Measurements from ENCODE around the gene VEGFD. TPM values are rescaled to one million over a fixed set of nuclear protein-coding genes. Genes with fewer than 3 reads are reported as not detected.

The VEGFD gene
- total and polyA plus RNA-seq, 2 of the 13 experiments (the other 11 are each of a cell fraction or from before 2014, with no cell fraction given) = 0.11 to 0.35 TPM

DNA sequence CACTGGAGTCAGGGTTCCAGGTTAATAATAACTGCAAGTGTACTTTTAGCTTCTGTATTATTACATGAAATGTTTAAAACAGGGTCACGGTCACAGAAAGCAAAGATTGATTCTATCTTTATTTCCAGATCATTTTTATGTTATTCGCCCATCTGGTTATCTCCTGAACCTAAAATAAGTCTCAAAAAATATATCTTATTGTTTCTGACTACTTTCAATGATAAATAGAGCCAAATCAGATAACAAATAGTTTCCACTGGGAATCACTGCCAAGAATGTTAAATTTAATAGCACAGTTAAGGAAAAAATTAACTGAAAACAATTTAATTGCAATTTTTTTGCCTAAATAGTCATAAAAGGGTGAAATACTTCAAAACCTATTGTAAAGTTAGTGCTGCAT is 17.2 kb upstream of the VEGFD start:
- FAIRE-seq (no peak), DNase-seq (ENCODE audit: low spot score) (no peak), ATAC-seq (no peak)
- WGBS (ENCODE audit: low lambda C conversion rate) = 100% methylated on average over 2 of the region's 2 CpGs
- Histone ChIP-seq H3K9ac (ENCODE audit: insufficient read depth, low read depth, low read length) (no peak overlapping the region), H4K20me1 (ENCODE audit: insufficient read depth, low read length) (no peaks in the 10 kb centered on the region), H3K4me3 (replicated peaks in 1 of 3; ENCODE audit: insufficient read depth in 1 of 3, low read depth in 2 of 3, low read length in 3 of 3) (no peak overlapping the region), H3K36me3 (replicated peaks in 1 of 2; ENCODE audit: control insufficient read depth in 1 of 2, insufficient read depth in 2 of 2, low read length in 2 of 2) (no peaks in the 10 kb centered on the region), H3K27ac (ENCODE audit: extremely low read length, insufficient read depth, low read length) (no peak overlapping the region), H3K27me3 (ENCODE audit: control insufficient read depth in 1 of 2, insufficient read depth in 2 of 2, low read length in 2 of 2) (no peaks in the 10 kb centered on the region), H3K4me1 (ENCODE audit: insufficient read depth, low read length) (no peaks in the 10 kb centered on the region), H3K79me2 (ENCODE audit: insufficient read depth, low read length) (no peaks in the 10 kb centered on the region), H3K9me3 (ENCODE audit: low read length) (no peaks in the 10 kb centered on the region), H2AFZ (ENCODE audit: low read length) (no peak overlapping the region), H3K4me2 (ENCODE audit: low read depth, low read length) (no peak overlapping the region)
- TF ChIP-seq ZNF619 (CRISPR knock-in tag; IDR thresholded peaks at IDR 0.05) = no peak
- no peak for TF ChIP-seq ZNF30 (CRISPR knock-in tag; IDR thresholded peaks at IDR 0.05)
- TF ChIP-seq HOXA7 (CRISPR knock-in tag; IDR thresholded peaks at IDR 0.05) = no peak
- TF ChIP-seq, protein P1, sequence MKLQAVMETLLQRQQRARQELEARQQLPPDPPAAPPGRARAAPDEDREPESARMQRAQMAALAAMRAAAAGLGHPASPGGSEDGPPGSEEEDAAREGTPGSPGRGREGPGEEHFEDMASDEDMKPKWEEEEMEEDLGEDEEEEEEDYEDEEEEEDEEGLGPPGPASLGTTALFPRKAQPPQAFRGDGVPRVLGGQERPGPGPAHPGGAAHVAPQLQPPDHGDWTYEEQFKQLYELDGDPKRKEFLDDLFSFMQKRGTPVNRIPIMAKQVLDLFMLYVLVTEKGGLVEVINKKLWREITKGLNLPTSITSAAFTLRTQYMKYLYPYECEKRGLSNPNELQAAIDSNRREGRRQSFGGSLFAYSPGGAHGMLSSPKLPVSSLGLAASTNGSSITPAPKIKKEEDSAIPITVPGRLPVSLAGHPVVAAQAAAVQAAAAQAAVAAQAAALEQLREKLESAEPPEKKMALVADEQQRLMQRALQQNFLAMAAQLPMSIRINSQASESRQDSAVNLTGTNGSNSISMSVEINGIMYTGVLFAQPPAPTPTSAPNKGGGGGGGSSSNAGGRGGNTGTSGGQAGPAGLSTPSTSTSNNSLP (IDR thresholded peaks at IDR 0.05; ENCODE audit: low read depth, low read length) = no peak
- no peak for TF ChIP-seq ZNF510 (CRISPR knock-in tag; IDR thresholded peaks at IDR 0.05; ENCODE audit: low read depth)
- no peak for TF ChIP-seq MNT (IDR thresholded peaks at IDR 0.05)
- no peak for TF ChIP-seq ZNF263 (CRISPR knock-in tag; IDR thresholded peaks at IDR 0.05)
- TF ChIP-seq JUNB (CRISPR knock-in tag; IDR thresholded peaks at IDR 0.05; ENCODE audit: borderline replicate concordance) = no peak
- CTCF ChIA-PET (ENCODE audit: low intra/inter-chr PET ratio, low total read pairs) = no interaction called here
- in situ Hi-C loops (cut with HindIII; ENCODE audit: extremely low pct_ligation_motif_present, low pct_unique_long_range_greater_than_20kb) = no loop called here
- BruUV-seq (replicated peaks) = no TSS peak
- intact Hi-C loops (cut with micrococcal nuclease; ENCODE audit: unreplicated experiment) = no loop called here
- POLR2A ChIA-PET = no interaction called here
